ENCODE measurements around the gene COL16A1. TPM values are rescaled to one million over a fixed set of nuclear protein-coding genes. Genes with fewer than 3 reads are reported as not detected.

The COL16A1 gene
- total RNA-seq, 1 donor from 2014 or later = 0.22 TPM

DNA sequence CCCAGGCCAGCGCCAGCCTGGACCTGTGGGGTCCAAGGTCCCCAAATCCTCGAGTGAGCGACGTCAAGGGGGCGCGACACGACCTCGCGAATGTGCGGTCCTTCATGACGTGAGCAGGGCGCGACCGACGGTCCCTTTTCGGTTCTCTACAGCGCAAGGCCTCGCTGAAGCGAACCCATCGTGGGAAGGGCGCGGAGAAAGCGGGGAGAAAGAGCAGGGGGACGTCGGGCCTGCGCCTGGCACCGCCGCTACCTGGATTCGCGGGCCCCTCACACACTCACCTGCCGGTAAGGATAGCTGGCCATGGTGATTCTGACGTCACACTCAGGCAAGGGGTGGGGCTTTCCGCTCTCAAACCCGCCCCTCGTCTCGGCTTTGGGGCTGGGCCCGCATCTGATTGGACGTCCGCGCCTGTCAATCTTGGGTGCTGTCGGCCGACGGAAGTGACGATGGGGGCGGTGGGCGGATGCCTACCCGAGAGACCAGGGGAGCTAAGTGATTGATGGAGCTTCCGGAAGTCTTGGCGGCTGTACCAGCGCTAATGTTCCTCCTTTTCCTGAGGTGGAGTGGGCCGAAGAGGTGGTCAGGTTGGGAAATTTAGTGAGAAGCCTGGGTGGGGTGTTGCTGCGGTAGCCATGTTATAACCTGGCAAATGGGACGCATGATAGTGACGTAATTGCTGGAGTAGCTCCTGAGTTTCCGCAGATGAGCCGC lies 59.1 kb downstream of the COL16A1 start, which contains the start of gene PEF1:
Gene PEF1 (minus strand): TSS at position 317 of the 714 bp plus-strand sequence. CDS start 12 bp downstream, at position 305.
- Histone ChIP-seq H3K4me3 (peak within 1 kb of the TSS; percentile 67), H3K9ac (peak within 1 kb of the TSS; percentile 91), H3K27me3 (no peaks in the 10 kb centered on the region), H4K20me1 (ENCODE audit: low read depth) (no peaks in the 10 kb centered on the region), H3K4me2 (peak within 1 kb of the TSS; percentile 96), H3F3A (ENCODE audit: low read depth) (peaks cover 13% of the 10 kb centered on the region), H3K4me1 (peaks cover 4% of the 10 kb centered on the region), H3K27ac (peak within 1 kb of the TSS; percentile 97), H2AFZ (replicated peaks) (peak within 1 kb of the TSS; percentile 97), H3K36me3 (no peaks in the 10 kb centered on the region), H3K79me2 (ENCODE audit: low read depth) (peaks cover 43% of the 10 kb centered on the region), H3K9me3 (ENCODE audit: low read depth) (no peaks in the 10 kb centered on the region)
- Mint-ChIP-seq H3K9me3 (no peaks in the 10 kb centered on the region), H3K4me3 (peak within 1 kb of the TSS; percentile 99), H3K4me1 (peaks cover 18% of the 10 kb centered on the region), H3K36me3 (no peaks in the 10 kb centered on the region), H3K27me3 (ENCODE audit: insufficient read depth, low read depth) (no peaks in the 10 kb centered on the region), H3K27ac (peak within 1 kb of the TSS; percentile 100)
- TF ChIP-seq, protein P1, sequence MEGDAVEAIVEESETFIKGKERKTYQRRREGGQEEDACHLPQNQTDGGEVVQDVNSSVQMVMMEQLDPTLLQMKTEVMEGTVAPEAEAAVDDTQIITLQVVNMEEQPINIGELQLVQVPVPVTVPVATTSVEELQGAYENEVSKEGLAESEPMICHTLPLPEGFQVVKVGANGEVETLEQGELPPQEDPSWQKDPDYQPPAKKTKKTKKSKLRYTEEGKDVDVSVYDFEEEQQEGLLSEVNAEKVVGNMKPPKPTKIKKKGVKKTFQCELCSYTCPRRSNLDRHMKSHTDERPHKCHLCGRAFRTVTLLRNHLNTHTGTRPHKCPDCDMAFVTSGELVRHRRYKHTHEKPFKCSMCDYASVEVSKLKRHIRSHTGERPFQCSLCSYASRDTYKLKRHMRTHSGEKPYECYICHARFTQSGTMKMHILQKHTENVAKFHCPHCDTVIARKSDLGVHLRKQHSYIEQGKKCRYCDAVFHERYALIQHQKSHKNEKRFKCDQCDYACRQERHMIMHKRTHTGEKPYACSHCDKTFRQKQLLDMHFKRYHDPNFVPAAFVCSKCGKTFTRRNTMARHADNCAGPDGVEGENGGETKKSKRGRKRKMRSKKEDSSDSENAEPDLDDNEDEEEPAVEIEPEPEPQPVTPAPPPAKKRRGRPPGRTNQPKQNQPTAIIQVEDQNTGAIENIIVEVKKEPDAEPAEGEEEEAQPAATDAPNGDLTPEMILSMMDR (IDR thresholded peaks at IDR 0.05) = no peak
- TF ChIP-seq EZH2phosphoT487 (IDR thresholded peaks at IDR 0.05) (no peak), EZH2 (IDR thresholded peaks at IDR 0.05) (no peak)
- peak; percentile 99 for DNase-seq (ENCODE audit: low spot score)

DNA sequence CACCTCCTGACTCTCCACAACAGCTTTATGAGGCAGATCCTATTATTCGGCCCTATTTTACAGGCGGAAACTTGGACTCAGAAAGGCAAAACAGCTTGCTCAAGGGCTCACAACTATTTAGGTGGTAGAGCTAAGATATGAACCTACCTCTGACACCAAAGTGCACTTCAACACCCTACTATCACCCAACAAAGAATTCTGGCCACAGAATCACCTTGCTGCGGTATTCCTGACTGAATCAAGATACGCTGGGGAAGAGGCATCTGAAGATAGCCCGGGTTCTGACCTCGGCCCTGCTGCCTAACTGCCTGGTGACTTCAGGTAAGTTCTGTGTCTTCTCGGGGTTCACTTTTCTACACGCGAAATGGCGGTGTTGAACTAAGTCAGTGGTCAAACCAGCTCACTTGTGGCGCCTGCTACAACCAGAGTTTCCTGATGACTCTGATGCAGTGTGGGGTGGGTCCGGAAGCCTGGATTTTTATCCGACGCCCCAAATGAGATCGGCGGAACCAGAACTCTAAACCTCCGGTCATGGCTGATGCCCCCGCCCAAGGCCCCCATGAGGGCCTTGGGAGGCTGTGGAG lies 59.7 kb downstream of the COL16A1 start:
- Histone ChIP-seq H3F3A (ENCODE audit: low read depth) (peaks cover 13% of the 10 kb centered on the region), H3K27me3 (no peaks in the 10 kb centered on the region), H3K79me2 (ENCODE audit: low read depth) (peaks cover 43% of the 10 kb centered on the region), H3K4me2 (peak overlapping the region; percentile 96), H3K4me3 (peak overlapping the region; percentile 67), H2AFZ (replicated peaks) (peak overlapping the region; percentile 97), H3K9ac (peak overlapping the region; percentile 91), H3K36me3 (no peaks in the 10 kb centered on the region), H3K4me1 (peaks cover 4% of the 10 kb centered on the region), H3K9me3 (ENCODE audit: low read depth) (no peaks in the 10 kb centered on the region), H3K27ac (peak overlapping the region; percentile 97), H4K20me1 (ENCODE audit: low read depth) (no peaks in the 10 kb centered on the region)
- no peaks in the 10 kb centered on the region for H3K9me3 Mint-ChIP-seq
- H3K27me3 Mint-ChIP-seq (ENCODE audit: insufficient read depth, low read depth) = no peaks in the 10 kb centered on the region
- peaks cover 18% of the 10 kb centered on the region for H3K4me1 Mint-ChIP-seq
- no peak for DNase-seq (ENCODE audit: low spot score)
- H3K4me3 Mint-ChIP-seq = peak overlapping the region; percentile 99
- H3K36me3 Mint-ChIP-seq = no peaks in the 10 kb centered on the region
- no peak for TF ChIP-seq EZH2phosphoT487 (IDR thresholded peaks at IDR 0.05)
- TF ChIP-seq, protein P1 (IDR thresholded peaks at IDR 0.05) = no peak
- TF ChIP-seq EZH2 (IDR thresholded peaks at IDR 0.05) = no peak
- H3K27ac Mint-ChIP-seq = peak overlapping the region; percentile 100

DNA sequence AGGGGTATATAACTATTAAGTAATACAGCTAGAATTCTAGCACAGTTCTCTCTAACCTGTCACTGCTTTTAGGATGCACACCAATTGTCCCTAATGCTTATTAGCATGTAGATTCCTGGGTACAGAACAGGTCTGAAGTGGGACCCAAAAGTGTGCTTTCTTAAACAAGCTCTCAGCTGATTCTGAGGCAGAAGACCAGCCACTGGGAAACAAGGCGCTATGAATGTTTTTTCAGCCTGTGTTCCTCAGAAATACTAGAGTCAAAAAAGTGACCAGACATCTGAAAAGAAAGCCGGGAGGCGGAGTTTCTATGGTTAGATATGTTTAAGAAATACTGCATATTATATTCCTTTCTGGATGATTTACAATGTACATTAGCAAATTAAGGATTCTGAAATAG lies 60.9 kb downstream of the COL16A1 start:
- Histone ChIP-seq H3K9me3 (ENCODE audit: low read depth) (no peaks in the 10 kb centered on the region), H3K4me1 (peaks cover 4% of the 10 kb centered on the region), H3K27me3 (no peaks in the 10 kb centered on the region), H3F3A (ENCODE audit: low read depth) (peaks cover 13% of the 10 kb centered on the region), H3K4me2 (no peak overlapping the region), H4K20me1 (ENCODE audit: low read depth) (no peaks in the 10 kb centered on the region), H3K36me3 (no peaks in the 10 kb centered on the region), H3K27ac (no peak overlapping the region), H3K79me2 (ENCODE audit: low read depth) (peaks cover 47% of the 10 kb centered on the region), H3K9ac (no peak overlapping the region), H3K4me3 (no peak overlapping the region), H2AFZ (replicated peaks) (no peak overlapping the region)
- Mint-ChIP-seq H3K27ac (no peak overlapping the region), H3K4me3 (peak overlapping the region; percentile 46), H3K4me1 (peaks cover 18% of the 10 kb centered on the region), H3K9me3 (no peaks in the 10 kb centered on the region), H3K36me3 (no peaks in the 10 kb centered on the region), H3K27me3 (ENCODE audit: insufficient read depth, low read depth) (no peaks in the 10 kb centered on the region)
- TF ChIP-seq EZH2 (IDR thresholded peaks at IDR 0.05) = no peak
- TF ChIP-seq, protein P1 (IDR thresholded peaks at IDR 0.05) = no peak
- no peak for TF ChIP-seq EZH2phosphoT487 (IDR thresholded peaks at IDR 0.05)
- no peak for DNase-seq (ENCODE audit: low spot score)
